Bronchial epithelial cell (primary cell): ENCODE data around the gene KIF11. TPM values are rescaled to one million over a fixed set of nuclear protein-coding genes. Genes with fewer than 3 reads are reported as not detected.

Source experiments
- DNase-seq: peaks from one replicate; pipeline ENCODE4 v3.0.0-alpha.2; 2010; ENCODE audit warnings: low read depth
- FAIRE-seq: peaks from 2 replicates; lab custom pipeline; 2011; peaks lifted over from hg19 to GRCh38; lab: Jason Lieb, UNC
- H3K27me3 ChIP-seq: 2 replicates; pipeline ENCODE4 v1.5.1; 2011; ENCODE audit warnings: low read length; ENCODE audit not compliant: control insufficient read depth, insufficient read depth
- H3K36me3 ChIP-seq: 2 replicates; pipeline ENCODE4 v1.5.1; 2011; ENCODE audit warnings: low read length; ENCODE audit not compliant: control insufficient read depth, insufficient read depth
- H3K4me3 ChIP-seq: 2 replicates; pipeline ENCODE4 v1.5.1; 2011; ENCODE audit warnings: mild to moderate bottlenecking, low read depth, low read length, control low read depth
- CTCF ChIP-seq: IDR thresholded peaks from 2 replicates; pipeline ENCODE4 v1.5.1; 2011; ENCODE audit warnings: mild to moderate bottlenecking, moderate library complexity, low read length, control low read depth, inconsistent platforms; ENCODE audit not compliant: insufficient read depth, severe bottlenecking
- total RNA-seq: library from RNA; depleted of rRNA; stranded (reverse); fragments of >200 nt; gene quantifications from 2 replicates; pipeline ENCODE4 v1.2.1, GENCODE V29; 2014

The KIF11 gene
- total RNA-seq, 1 donor from 2014 or later, result 1.1 TPM

GRCh38 chr10:92699518-92700381 is 106.8 kb downstream of the KIF11 start:
- H3K36me3 ChIP-seq, result no peaks in the 10 kb centered on the region
- FAIRE-seq (no peak), DNase-seq (no peak)
- peak overlapping the region; percentile 38 for H3K4me3 ChIP-seq
- H3K27me3 ChIP-seq, result no peaks in the 10 kb centered on the region
- TF ChIP-seq CTCF, result no peak

GRCh38 chr10:92702301-92702916 is 109.5 kb downstream of the KIF11 start:
- no peak for TF ChIP-seq CTCF
- H3K27me3 ChIP-seq, result no peaks in the 10 kb centered on the region

More at GRCh38 chr10:92702301-92702916, 109.5 kb downstream of the KIF11 start:
- no peak for DNase-seq
- Histone ChIP-seq H3K4me3 (no peak overlapping the region), H3K36me3 (no peaks in the 10 kb centered on the region)
- FAIRE-seq, result no peak

Other genes with a start within 250 kb of the KIF11 start
- gene IDE, start 19.0 kb upstream of the KIF11 start, total RNA-seq, result 15.3 and 23.3 TPM in 2 replicates
- gene HHEX, start 96.8 kb downstream of the KIF11 start, total RNA-seq, result 0.26 and 0.38 TPM in 2 replicates